Endothelial cell of umbilical vein (primary cell): ENCODE results near the gene FSTL4. TPM values are rescaled to one million over a fixed set of nuclear protein-coding genes. Genes with fewer than 3 reads are reported as not detected.

Experiments
- BruUV-seq: library from RNA; stranded (reverse); fragments of 400-500 nt; replicated peaks from 2 replicates; lab custom pipeline; 2021; lab: Mats Ljungman, UMichigan
- CTCF ChIA-PET: fragments of 300-600, 350-600 bp; sonication (Branson Sonifier 250); formaldehyde crosslinking; loops from one replicate; lab custom pipeline; 2021; ENCODE audit warnings: antibody characterized with exemption, inconsistent platforms; lab: Charles Lee
- POLR2A ChIA-PET: fragments of 300-600, 350-600 bp; sonication (Branson Sonifier 250); formaldehyde crosslinking; loops from one replicate; lab custom pipeline; 2021; ENCODE audit warnings: antibody characterized with exemption, inconsistent platforms; lab: Charles Lee
- DNase-seq: peaks from one replicate; pipeline ENCODE4 v3.0.0-alpha.2; 2011; ENCODE audit warnings: low read depth, low spot score
- FAIRE-seq: peaks from 2 replicates; lab custom pipeline; 2011; peaks lifted over from hg19 to GRCh38; lab: Jason Lieb, UNC
- H2AFZ ChIP-seq: 2 replicates; pipeline ENCODE4 v1.6.0; 2012; ENCODE audit warnings: low read depth, low read length, control low read depth, inconsistent platforms
- H3K27ac ChIP-seq: 2 replicates; pipeline ENCODE4 v1.5.1; 2011; ENCODE audit warnings: low read depth, mild to moderate bottlenecking, control low read depth, low read length, moderate library complexity; ENCODE audit not compliant: insufficient read depth
- H3K27me3 ChIP-seq, 2 experiments: 2 replicates each; pipeline versions ENCODE4 v1.6.0 to v1.6.1; 2011; ENCODE audit warnings: low read length in 2 of 2, mixed read lengths in 1 of 2; ENCODE audit not compliant: control insufficient read depth in 2 of 2, insufficient read depth in 2 of 2
- H3K36me3 ChIP-seq, 2 experiments: 2 replicates in 1 of 2; 3 replicates in 1 of 2; pipeline ENCODE4 v1.5.1; 2011; ENCODE audit warnings: low read length in 2 of 2, mild to moderate bottlenecking in 1 of 2, moderate library complexity in 1 of 2; ENCODE audit not compliant: control insufficient read depth in 2 of 2, insufficient read depth in 2 of 2; ENCODE audit errors: extremely low read depth in 1 of 2
- H3K4me1 ChIP-seq: 3 replicates; pipeline ENCODE4 v1.5.1; 2011; ENCODE audit warnings: mild to moderate bottlenecking, low read length; ENCODE audit not compliant: control insufficient read depth, insufficient read depth; ENCODE audit errors: extremely low read depth
- H3K4me2 ChIP-seq: 2 replicates; pipeline ENCODE4 v1.6.1; 2011; ENCODE audit warnings: low read length, control low read depth, mixed read lengths; ENCODE audit not compliant: insufficient read depth
- H3K4me3 ChIP-seq, 3 experiments: fragments of 200-600 bp in 1 of 3; sonication (generic), shearing (Covaris generic) in 1 of 3; replicated peaks in 1 of 3; 2 replicates each; pipeline ENCODE4 v1.5.1; 2011 to 2016; ENCODE audit warnings: control low read depth in 3 of 3, low read length in 3 of 3, mild to moderate bottlenecking in 2 of 3, inconsistent platforms in 1 of 3, low read depth in 1 of 3, moderate library complexity in 1 of 3; ENCODE audit not compliant: insufficient read depth in 1 of 3
- H3K79me2 ChIP-seq: 2 replicates; pipeline ENCODE4 v1.6.0; 2012; ENCODE audit warnings: low read length, inconsistent platforms; ENCODE audit not compliant: control insufficient read depth, insufficient read depth
- H3K9ac ChIP-seq: replicated peaks from 2 replicates; pipeline ENCODE3; 2011; ENCODE audit warnings: low read length, control low read depth; ENCODE audit not compliant: insufficient read depth; ENCODE audit errors: extremely low read depth
- H3K9me1 ChIP-seq: replicated peaks from 3 replicates; pipeline ENCODE4 v1.6.0; 2011; ENCODE audit warnings: mild to moderate bottlenecking, low read length; ENCODE audit not compliant: control insufficient read depth, insufficient read depth; ENCODE audit errors: extremely low read depth
- H3K9me3 ChIP-seq: replicated peaks from 2 replicates; pipeline ENCODE4 v1.5.1; 2012; ENCODE audit warnings: low read length, inconsistent platforms; ENCODE audit not compliant: control insufficient read depth, insufficient read depth
- H4K20me1 ChIP-seq: replicated peaks from 2 replicates; pipeline ENCODE3; 2011; ENCODE audit warnings: mild to moderate bottlenecking, low read length; ENCODE audit not compliant: control insufficient read depth, insufficient read depth; ENCODE audit errors: extremely low read depth
- EZH2 ChIP-seq: IDR thresholded peaks from 2 replicates; pipeline ENCODE4 v1.6.1; 2012; ENCODE audit warnings: borderline replicate concordance, low read depth, mild to moderate bottlenecking, moderate library complexity, low read length, inconsistent platforms; ENCODE audit not compliant: severe bottlenecking
- GATA2 ChIP-seq: IDR thresholded peaks from 2 replicates; pipeline ENCODE4 v1.7.0; 2011; ENCODE audit warnings: low read depth, mild to moderate bottlenecking, moderate library complexity, mixed read lengths, low read length; ENCODE audit not compliant: insufficient read length, insufficient read depth
- JUN ChIP-seq: IDR thresholded peaks from 2 replicates; pipeline ENCODE4 v1.6.1; 2011; ENCODE audit warnings: borderline replicate concordance, low read depth; ENCODE audit not compliant: insufficient read length, insufficient read depth
- MYC ChIP-seq: IDR thresholded peaks from one replicate; pipeline ENCODE4 v1.6.1; 2011; ENCODE audit warnings: mild to moderate bottlenecking, low read depth, low read length
- POLR2AphosphoS5 ChIP-seq: IDR thresholded peaks from 2 replicates; pipeline ENCODE4 v1.6.1; 2012; ENCODE audit warnings: low read depth, mild to moderate bottlenecking, control low read depth, low read length, moderate library complexity; ENCODE audit not compliant: insufficient read depth
- dilution Hi-C: fragments of 300-500 bp; cut with MboI; formaldehyde crosslinking; loops from one replicate; pipeline ENCODE4 v1.15.0; 2019; ENCODE audit warnings: low sequenced_read_pairs; ENCODE audit not compliant: extremely low pct_ligation_motif_present
- intact Hi-C: fragments of 100-400 bp; cut with micrococcal nuclease; formaldehyde crosslinking; loops from one replicate; pipeline ENCODE4 v1.10.0; 2022
- polyA plus RNA-seq, 4 experiments: library from polyadenylated mRNA; depleted of rRNA in 3 of 4; stranded (reverse) in 3 of 4; unstranded in 1 of 4; fragments of >200 nt; gene quantifications; 2 replicates each; pipeline versions ENCODE4 v1.2.1 to v1.2.3, GENCODE V29; 2011 to 2012; ENCODE audit warnings: missing spikeins in 1 of 4
- total RNA-seq: library from RNA; stranded (reverse); gene quantifications from 2 replicates; pipeline ENCODE4 v1.2.3, GENCODE V29; 2021
- TF ChIP-seq, protein P1 (sequence below): IDR thresholded peaks from 2 replicates; pipeline ENCODE4 v1.6.1; 2011; ENCODE audit not compliant: insufficient read depth, insufficient read length
- TF ChIP-seq, protein P2 (sequence below), 2 donors: IDR thresholded peaks; 1 replicate in 1 of 2; 2 replicates in 1 of 2; pipeline ENCODE4 v1.5.1; 2011; ENCODE audit warnings: low read length in 2 of 2, mild to moderate bottlenecking in 2 of 2, moderate library complexity in 2 of 2, control low read depth in 1 of 2, inconsistent platforms in 1 of 2, low read depth in 1 of 2; ENCODE audit not compliant: insufficient read depth in 1 of 2; ENCODE audit errors: extremely low read depth in 1 of 2

FSTL4 gene
- total and polyA plus RNA-seq, 2 donors (not counting 3 experiments of a cell fraction or from before 2014, with no cell fraction given), result 0.18 TPM; not detected in 1

DNA sequence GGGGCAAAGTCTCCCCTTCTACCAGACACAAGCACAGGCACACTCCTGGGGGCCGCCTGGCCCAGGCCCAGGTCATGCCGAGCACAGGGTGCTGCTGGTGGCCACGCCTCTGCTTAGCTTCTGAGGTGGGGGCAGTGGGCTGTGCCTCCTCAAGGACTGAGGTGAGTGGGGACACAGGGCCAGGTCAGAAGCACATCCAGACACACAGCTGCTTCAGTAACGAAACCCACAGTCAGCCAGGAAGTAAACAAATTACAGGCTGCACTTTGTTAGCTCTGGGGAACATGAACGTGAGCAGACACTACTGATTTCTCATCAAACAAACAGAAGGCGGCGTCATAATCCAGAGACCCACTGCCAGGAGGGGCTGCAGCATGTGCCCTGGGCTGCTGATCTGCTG is 368.1 kb downstream of the FSTL4 start:
- Histone ChIP-seq H3K9me1 (no peaks in the 10 kb centered on the region), H4K20me1 (no peaks in the 10 kb centered on the region), H3K4me3 (no peak overlapping the region), H3K4me1 (peaks cover 21% of the 10 kb centered on the region), H3K4me2 (no peak overlapping the region), H3K9ac (no peak overlapping the region), H3K36me3 (no peaks in the 10 kb centered on the region), H3K9me3 (no peaks in the 10 kb centered on the region), H3K79me2 (no peaks in the 10 kb centered on the region), H2AFZ (no peak overlapping the region), H3K27me3 (no peaks in the 10 kb centered on the region), H3K27ac (no peak overlapping the region)
- intact Hi-C loops (loop anchor here (5.0 to 10.0 kb wide), 3 partner anchors 192 to 859 kb away; partner anchors contain the start of genes AFF4 and HSPA4), dilution Hi-C loops (no loop called here)
- FAIRE-seq, result no peak
- no peak for DNase-seq
- BruUV-seq, result no TSS peak
- TF ChIP-seq MYC (no peak), GATA2 (no peak), EZH2 (no peak), POLR2AphosphoS5 (no peak), JUN (no peak)
- TF ChIP-seq, protein P1, sequence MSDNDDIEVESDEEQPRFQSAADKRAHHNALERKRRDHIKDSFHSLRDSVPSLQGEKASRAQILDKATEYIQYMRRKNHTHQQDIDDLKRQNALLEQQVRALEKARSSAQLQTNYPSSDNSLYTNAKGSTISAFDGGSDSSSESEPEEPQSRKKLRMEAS, result no peak
- TF ChIP-seq, protein P2, sequence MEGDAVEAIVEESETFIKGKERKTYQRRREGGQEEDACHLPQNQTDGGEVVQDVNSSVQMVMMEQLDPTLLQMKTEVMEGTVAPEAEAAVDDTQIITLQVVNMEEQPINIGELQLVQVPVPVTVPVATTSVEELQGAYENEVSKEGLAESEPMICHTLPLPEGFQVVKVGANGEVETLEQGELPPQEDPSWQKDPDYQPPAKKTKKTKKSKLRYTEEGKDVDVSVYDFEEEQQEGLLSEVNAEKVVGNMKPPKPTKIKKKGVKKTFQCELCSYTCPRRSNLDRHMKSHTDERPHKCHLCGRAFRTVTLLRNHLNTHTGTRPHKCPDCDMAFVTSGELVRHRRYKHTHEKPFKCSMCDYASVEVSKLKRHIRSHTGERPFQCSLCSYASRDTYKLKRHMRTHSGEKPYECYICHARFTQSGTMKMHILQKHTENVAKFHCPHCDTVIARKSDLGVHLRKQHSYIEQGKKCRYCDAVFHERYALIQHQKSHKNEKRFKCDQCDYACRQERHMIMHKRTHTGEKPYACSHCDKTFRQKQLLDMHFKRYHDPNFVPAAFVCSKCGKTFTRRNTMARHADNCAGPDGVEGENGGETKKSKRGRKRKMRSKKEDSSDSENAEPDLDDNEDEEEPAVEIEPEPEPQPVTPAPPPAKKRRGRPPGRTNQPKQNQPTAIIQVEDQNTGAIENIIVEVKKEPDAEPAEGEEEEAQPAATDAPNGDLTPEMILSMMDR (IDR thresholded peaks at IDR 0.05; ENCODE audit: extremely low read depth in 1 of 2, insufficient read depth in 1 of 2, low read depth in 1 of 2, low read length in 2 of 2), result no peak
- ChIA-PET CTCF (interaction anchor here (0.7 to 7.1 kb wide), 3 partner anchors 94 to 131 kb away, joined by 3 to 303 read pairs (median 5); no protein-coding TSS in a partner anchor), POLR2A (no interaction called here)
